ENCODE measurements around the gene MRPS5.

MRPS5 gene

DNA sequence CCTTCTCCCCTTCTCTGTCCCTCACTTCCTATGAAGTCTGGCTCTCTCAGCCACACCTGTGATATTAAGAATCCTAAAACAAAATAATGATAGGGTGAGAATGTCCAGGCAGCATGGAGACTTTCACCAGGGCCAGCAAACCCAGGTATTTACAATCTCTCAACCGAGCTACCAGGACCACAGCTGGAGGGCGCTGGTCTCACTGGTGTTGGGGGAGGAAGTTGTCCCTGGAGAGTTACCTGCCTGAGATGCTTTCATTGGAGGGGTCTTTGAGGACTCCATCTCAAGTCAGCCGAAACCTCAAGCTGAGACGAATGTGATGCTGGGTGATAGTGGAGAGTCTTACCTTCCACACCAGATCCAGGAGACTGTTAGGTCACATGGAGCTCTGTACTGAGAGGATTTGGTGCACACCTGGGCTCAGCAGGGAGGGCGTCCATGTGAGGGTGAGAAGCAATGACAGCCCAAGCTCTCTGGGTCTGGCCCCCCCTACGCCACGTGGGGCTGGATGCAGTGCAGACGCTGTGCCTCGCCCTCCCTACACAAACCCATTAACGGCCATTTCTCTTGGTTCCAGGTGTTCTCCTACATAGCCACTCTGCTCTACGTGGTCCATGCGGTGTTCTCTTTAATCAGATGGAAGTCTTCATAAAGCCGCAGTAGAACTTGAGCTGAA is 68.7 kb downstream of the MRPS5 start:
- TF ChIP-seq SIN3A (IDR thresholded peaks at IDR 0.05; ENCODE audit: borderline replicate concordance, insufficient read depth, low read length) (no peak), TAF1 (IDR thresholded peaks at IDR 0.05; ENCODE audit: borderline replicate concordance, insufficient read depth, low read length) (no peak), FOXP2 (optimal IDR thresholded peaks at IDR 0.05; ENCODE audit: borderline replicate concordance, extremely low read depth, extremely low read length, insufficient read depth) (no peak)
- TF ChIP-seq, protein P1, sequence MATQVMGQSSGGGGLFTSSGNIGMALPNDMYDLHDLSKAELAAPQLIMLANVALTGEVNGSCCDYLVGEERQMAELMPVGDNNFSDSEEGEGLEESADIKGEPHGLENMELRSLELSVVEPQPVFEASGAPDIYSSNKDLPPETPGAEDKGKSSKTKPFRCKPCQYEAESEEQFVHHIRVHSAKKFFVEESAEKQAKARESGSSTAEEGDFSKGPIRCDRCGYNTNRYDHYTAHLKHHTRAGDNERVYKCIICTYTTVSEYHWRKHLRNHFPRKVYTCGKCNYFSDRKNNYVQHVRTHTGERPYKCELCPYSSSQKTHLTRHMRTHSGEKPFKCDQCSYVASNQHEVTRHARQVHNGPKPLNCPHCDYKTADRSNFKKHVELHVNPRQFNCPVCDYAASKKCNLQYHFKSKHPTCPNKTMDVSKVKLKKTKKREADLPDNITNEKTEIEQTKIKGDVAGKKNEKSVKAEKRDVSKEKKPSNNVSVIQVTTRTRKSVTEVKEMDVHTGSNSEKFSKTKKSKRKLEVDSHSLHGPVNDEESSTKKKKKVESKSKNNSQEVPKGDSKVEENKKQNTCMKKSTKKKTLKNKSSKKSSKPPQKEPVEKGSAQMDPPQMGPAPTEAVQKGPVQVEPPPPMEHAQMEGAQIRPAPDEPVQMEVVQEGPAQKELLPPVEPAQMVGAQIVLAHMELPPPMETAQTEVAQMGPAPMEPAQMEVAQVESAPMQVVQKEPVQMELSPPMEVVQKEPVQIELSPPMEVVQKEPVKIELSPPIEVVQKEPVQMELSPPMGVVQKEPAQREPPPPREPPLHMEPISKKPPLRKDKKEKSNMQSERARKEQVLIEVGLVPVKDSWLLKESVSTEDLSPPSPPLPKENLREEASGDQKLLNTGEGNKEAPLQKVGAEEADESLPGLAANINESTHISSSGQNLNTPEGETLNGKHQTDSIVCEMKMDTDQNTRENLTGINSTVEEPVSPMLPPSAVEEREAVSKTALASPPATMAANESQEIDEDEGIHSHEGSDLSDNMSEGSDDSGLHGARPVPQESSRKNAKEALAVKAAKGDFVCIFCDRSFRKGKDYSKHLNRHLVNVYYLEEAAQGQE (IDR thresholded peaks at IDR 0.05; ENCODE audit: insufficient read depth in 1 of 2, low read depth in 2 of 2, low read length in 2 of 2): no peak

- TF ChIP-seq TAF1 (IDR thresholded peaks at IDR 0.05; ENCODE audit: borderline replicate concordance, insufficient read depth, low read length) (no peak), SIN3A (IDR thresholded peaks at IDR 0.05; ENCODE audit: borderline replicate concordance, insufficient read depth, low read length) (no peak), FOXP2 (optimal IDR thresholded peaks at IDR 0.05; ENCODE audit: borderline replicate concordance, extremely low read depth, extremely low read length, insufficient read depth) (no peak), POLR2AphosphoS5 (IDR thresholded peaks at IDR 0.05; ENCODE audit: low read depth, low read length) (no peak)
- TF ChIP-seq, protein P1 (IDR thresholded peaks at IDR 0.05; ENCODE audit: insufficient read depth in 1 of 2, low read depth in 2 of 2, low read length in 2 of 2): no peak
Observed at GRCh38 chr2:95052307-95052706, 69.3 kb downstream of the MRPS5 start.

- no peak for TF ChIP-seq TAF1 (IDR thresholded peaks at IDR 0.05; ENCODE audit: borderline replicate concordance, insufficient read depth, low read length)
- TF ChIP-seq, protein P1 (IDR thresholded peaks at IDR 0.05; ENCODE audit: insufficient read depth in 1 of 2, low read depth in 2 of 2, low read length in 2 of 2): no peak
- TF ChIP-seq FOXP2 (optimal IDR thresholded peaks at IDR 0.05; ENCODE audit: borderline replicate concordance, extremely low read depth, extremely low read length, insufficient read depth): no peak
- TF ChIP-seq SIN3A (IDR thresholded peaks at IDR 0.05; ENCODE audit: borderline replicate concordance, insufficient read depth, low read length): no peak
- no peak for TF ChIP-seq POLR2AphosphoS5 (IDR thresholded peaks at IDR 0.05; ENCODE audit: low read depth, low read length)
Observed at GRCh38 chr2:95051626-95052025, 70.0 kb downstream of the MRPS5 start.

- TF ChIP-seq SIN3A (IDR thresholded peaks at IDR 0.05; ENCODE audit: borderline replicate concordance, insufficient read depth, low read length) (no peak), POLR2AphosphoS5 (IDR thresholded peaks at IDR 0.05; ENCODE audit: low read depth, low read length) (no peak), FOXP2 (optimal IDR thresholded peaks at IDR 0.05; ENCODE audit: borderline replicate concordance, extremely low read depth, extremely low read length, insufficient read depth) (no peak), TAF1 (IDR thresholded peaks at IDR 0.05; ENCODE audit: borderline replicate concordance, insufficient read depth, low read length) (no peak)
- TF ChIP-seq, protein P1 (IDR thresholded peaks at IDR 0.05; ENCODE audit: insufficient read depth in 1 of 2, low read depth in 2 of 2, low read length in 2 of 2): no peak
Observed at GRCh38 chr2:95050385-95051300, 71.0 kb downstream of the MRPS5 start.
